Kidney (tissue), 14 donors: Measurements from ENCODE around the gene DUSP3. TPM values are rescaled to one million over a fixed set of nuclear protein-coding genes. Genes with fewer than 3 reads are reported as not detected.

ENCODE experiments used
- DNase-seq, 5 donors: peaks; one replicate each; pipeline ENCODE4 v3.0.0-alpha.2; 2013 to 2020
- FAIRE-seq: peaks from 2 replicates; lab custom pipeline; 2012; peaks lifted over from hg19 to GRCh38; lab: Jason Lieb, UNC
- H3K27ac ChIP-seq, 2 donors: one replicate each; pipeline ENCODE4 v1.7.0; 2013; ENCODE audit warnings: low read depth in 2 of 2, low read length in 2 of 2, inconsistent platforms in 1 of 2
- H3K27me3 ChIP-seq: one replicate; pipeline ENCODE4 v1.7.1; 2013; ENCODE audit warnings: low read length, inconsistent platforms; ENCODE audit not compliant: control insufficient read depth, insufficient read depth
- H3K36me3 ChIP-seq, 3 donors: one replicate each; pipeline versions ENCODE4 v1.7.0 to v1.7.1; 2013; ENCODE audit warnings: low read length in 3 of 3, control low read depth in 1 of 3, inconsistent platforms in 1 of 3; ENCODE audit not compliant: insufficient read depth in 3 of 3, control insufficient read depth in 2 of 3
- H3K4me1 ChIP-seq, 3 donors: one replicate each; pipeline versions ENCODE4 v1.7.0 to v1.7.1; 2013; ENCODE audit warnings: low read length in 3 of 3, inconsistent platforms in 1 of 3, low read depth in 1 of 3; ENCODE audit not compliant: control insufficient read depth in 2 of 3, insufficient read depth in 2 of 3
- H3K4me3 ChIP-seq, 3 donors: one replicate each; pipeline versions ENCODE4 v1.7.0 to v1.8.1; 2013; ENCODE audit warnings: low read length in 3 of 3, control low read depth in 1 of 3, inconsistent platforms in 1 of 3
- H3K9ac ChIP-seq, 3 donors: one replicate each; pipeline versions ENCODE4 v1.7.0 to v1.7.1; 2013; ENCODE audit warnings: low read length in 3 of 3, control low read depth in 1 of 3, inconsistent platforms in 1 of 3
- H3K9me3 ChIP-seq, 3 donors: one replicate each; pipeline versions ENCODE4 v1.7.0 to v1.7.1; 2013; ENCODE audit warnings: low read length in 3 of 3, control low read depth in 1 of 3, inconsistent platforms in 1 of 3; ENCODE audit not compliant: control insufficient read depth in 2 of 3, insufficient read depth in 1 of 3
- intact Hi-C: fragments of 100-400 bp; cut with DNase I; formaldehyde crosslinking; loops from one replicate; pipeline ENCODE4 v1.11.1; 2022
- polyA plus RNA-seq: library from polyadenylated mRNA; stranded (reverse); fragments of 350-450 nt; fragmentation: Illumina TruSeq; extraction: RNeasy Lipid Tissue Mini Kit (QIAGEN cat#74804); gene quantifications from one replicate; pipeline ENCODE4 v1.2.3, GENCODE V29; 2014; ENCODE audit warnings: low read depth, low replicate concordance; ENCODE audit not compliant: insufficient read depth
- total RNA-seq: library from RNA; stranded (reverse); fragmentation: NEBNext Ultra II Directional; extraction: Animal tissue kit (Norgen Biotek cat#: 25700); gene quantifications from one replicate; pipeline ENCODE4 v1.2.1, GENCODE V29; 2021
- TF ChIP-seq, protein P1 (sequence below): IDR thresholded peaks from 3 replicates; pipeline ENCODE4 v1.5.1; 2012; ENCODE audit warnings: mild to moderate bottlenecking, moderate library complexity, borderline replicate concordance; ENCODE audit not compliant: insufficient read depth; ENCODE audit errors: extremely low read depth
- donor health status: control.
- donor health status: control.
- donor health status: control.
- donor health status: control.
- donor health status: control.
- donor health status: DM: yes; HTN: yes; CAD: no.
- donor health status: Normal renal cell carcinoma (clear cell type).

Gene DUSP3
- total and polyA plus RNA-seq, 2 donors from 2014 or later, result 102 to 126 TPM

DNA sequence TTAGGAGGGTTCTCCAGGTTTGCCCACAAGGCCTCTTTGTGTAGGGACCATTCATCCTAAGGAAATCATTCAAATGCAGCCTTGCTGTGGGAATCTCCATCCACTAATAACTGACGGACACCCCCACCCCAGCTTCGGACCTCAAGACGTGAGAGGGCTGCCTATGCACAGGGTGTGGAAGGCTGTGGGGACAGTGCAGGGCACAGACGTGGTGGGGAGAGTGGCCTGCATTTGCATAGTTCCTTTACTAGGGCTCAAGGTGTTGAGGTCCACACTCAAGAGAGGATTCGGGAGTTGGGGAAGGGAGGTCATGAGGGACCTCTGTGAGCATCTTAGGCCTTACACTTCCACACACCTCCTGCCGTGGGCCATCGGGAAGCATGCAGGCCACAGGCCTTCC, 9.8 kb downstream of the DUSP3 start:
- DNase-seq, result no peak

DNA sequence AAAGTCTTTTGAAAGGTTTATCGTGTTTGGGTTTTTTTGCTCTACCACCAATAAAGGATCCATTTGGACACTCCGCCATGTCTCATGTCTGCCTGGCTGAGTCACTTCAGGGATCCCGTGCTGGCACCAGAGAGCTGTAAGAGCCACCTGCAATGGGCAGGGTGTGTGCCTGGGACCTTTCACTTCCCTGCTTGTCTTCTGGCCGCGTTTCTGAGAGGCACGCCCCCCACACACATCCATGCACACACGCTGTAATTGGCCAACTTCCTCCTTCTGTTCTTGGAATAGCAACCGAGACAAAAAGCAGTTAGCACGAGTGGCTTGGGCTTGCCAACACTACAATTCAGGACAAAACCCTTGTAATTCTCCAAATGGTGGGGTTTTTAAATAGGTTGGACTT, 10.4 kb downstream of the DUSP3 start:
- no peak overlapping the region for H3K9ac ChIP-seq
- FAIRE-seq, result no peak
- H3K27ac ChIP-seq, result no peak overlapping the region
- peaks cover 0 to 5% (median 0%) of the 10 kb centered on the region in 3 donors for H3K4me1 ChIP-seq
- H3K9me3 ChIP-seq, result no peaks in the 10 kb centered on the region
- DNase-seq, result no peak
- H3K27me3 ChIP-seq, result no peaks in the 10 kb centered on the region
- H3K4me3 ChIP-seq, result no peak overlapping the region
- H3K36me3 ChIP-seq, result peaks cover 0 to 52% (median 29%) of the 10 kb centered on the region in 3 donors
- intact Hi-C loops, result no loop called here
- TF ChIP-seq, protein P1, sequence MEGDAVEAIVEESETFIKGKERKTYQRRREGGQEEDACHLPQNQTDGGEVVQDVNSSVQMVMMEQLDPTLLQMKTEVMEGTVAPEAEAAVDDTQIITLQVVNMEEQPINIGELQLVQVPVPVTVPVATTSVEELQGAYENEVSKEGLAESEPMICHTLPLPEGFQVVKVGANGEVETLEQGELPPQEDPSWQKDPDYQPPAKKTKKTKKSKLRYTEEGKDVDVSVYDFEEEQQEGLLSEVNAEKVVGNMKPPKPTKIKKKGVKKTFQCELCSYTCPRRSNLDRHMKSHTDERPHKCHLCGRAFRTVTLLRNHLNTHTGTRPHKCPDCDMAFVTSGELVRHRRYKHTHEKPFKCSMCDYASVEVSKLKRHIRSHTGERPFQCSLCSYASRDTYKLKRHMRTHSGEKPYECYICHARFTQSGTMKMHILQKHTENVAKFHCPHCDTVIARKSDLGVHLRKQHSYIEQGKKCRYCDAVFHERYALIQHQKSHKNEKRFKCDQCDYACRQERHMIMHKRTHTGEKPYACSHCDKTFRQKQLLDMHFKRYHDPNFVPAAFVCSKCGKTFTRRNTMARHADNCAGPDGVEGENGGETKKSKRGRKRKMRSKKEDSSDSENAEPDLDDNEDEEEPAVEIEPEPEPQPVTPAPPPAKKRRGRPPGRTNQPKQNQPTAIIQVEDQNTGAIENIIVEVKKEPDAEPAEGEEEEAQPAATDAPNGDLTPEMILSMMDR, result no peak

More for the DNA sequence above, 9.8 kb downstream of the DUSP3 start:
- H3K36me3 ChIP-seq, result peaks cover 0 to 57% (median 31%) of the 10 kb centered on the region in 3 donors
- no peak overlapping the region for H3K4me3 ChIP-seq
- H3K9ac ChIP-seq, result no peak overlapping the region
- H3K27me3 ChIP-seq, result no peaks in the 10 kb centered on the region
- intact Hi-C loops, result no loop called here
- H3K27ac ChIP-seq, result no peak overlapping the region
- no peak for FAIRE-seq
- peaks cover 0 to 5% (median 0%) of the 10 kb centered on the region in 3 donors for H3K4me1 ChIP-seq
- TF ChIP-seq, protein P1, result no peak
- no peaks in the 10 kb centered on the region for H3K9me3 ChIP-seq

DNA sequence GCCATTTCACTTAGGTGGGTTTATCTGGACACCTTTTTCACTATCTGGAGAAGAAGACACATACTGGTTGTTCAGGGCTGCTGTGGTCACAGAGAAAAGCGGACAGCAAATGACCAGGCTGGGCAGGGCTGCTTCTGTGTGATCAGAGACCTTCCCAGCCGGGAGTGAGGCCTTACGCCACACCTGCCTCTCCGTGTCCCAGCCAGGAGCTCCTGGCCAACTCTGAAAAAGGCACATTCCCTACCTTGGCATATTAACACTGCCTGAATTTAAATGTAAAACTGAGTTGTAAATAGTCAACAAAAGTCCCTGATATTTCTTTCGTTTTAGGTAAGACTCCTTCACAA, 11.1 kb downstream of the DUSP3 start:
- Histone ChIP-seq H3K4me1 (peaks cover 0 to 5% (median 0%) of the 10 kb centered on the region in 3 donors), H3K9ac (no peak overlapping the region), H3K36me3 (peaks cover 0 to 45% (median 23%) of the 10 kb centered on the region in 3 donors), H3K4me3 (no peak overlapping the region), H3K27ac (no peak overlapping the region), H3K27me3 (no peaks in the 10 kb centered on the region), H3K9me3 (no peaks in the 10 kb centered on the region)
- TF ChIP-seq, protein P1, result no peak
- FAIRE-seq (no peak), DNase-seq (no peak)
- intact Hi-C loops, result no loop called here
